GM12892 (cell line): ENCODE measurements around the gene CD14.

Experiments used
- POLR2A ChIP-seq: IDR thresholded peaks from 2 replicates; pipeline ENCODE4 v1.6.1; 2011; ENCODE audit warnings: low read depth, low read length, control low read depth
- POLR2AphosphoS5 ChIP-seq: IDR thresholded peaks from 2 replicates; pipeline ENCODE4 v1.6.1; 2011; ENCODE audit warnings: low read depth, low read length, control low read depth

DNA sequence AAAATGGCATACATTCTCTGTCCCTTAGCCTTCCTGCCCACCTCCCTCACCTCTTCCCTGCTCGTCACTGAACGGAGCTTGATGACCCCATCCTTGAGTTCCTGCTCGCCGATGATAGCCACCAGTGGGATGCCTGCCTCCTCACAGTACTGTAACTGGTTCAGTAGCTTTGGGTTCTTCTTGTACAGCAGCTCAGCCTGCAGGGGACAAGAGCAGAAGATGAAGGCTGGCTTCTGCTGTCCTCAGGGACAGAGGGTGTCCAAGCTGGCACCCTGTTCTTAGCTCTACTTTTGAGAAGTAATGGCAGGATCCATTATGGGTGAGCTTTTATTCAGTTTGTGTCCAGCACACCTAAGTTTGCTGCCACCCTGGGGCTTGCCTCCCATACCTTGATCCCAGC, 41.7 kb upstream of the CD14 start:
- TF ChIP-seq POLR2A (no peak), POLR2AphosphoS5 (peak; percentile 19; the same call in 1 of the 2 replicates)
